Epithelial cell of alveolus of lung (primary cell): Measurements from ENCODE around the gene VSTM2L. TPM values are rescaled to one million over a fixed set of nuclear protein-coding genes. Genes with fewer than 3 reads are reported as not detected.

ENCODE experiments used
- total RNA-seq: library from RNA; depleted of rRNA; stranded (reverse); fragments of >200 nt; gene quantifications from 2 replicates; pipeline ENCODE4 v1.2.1, GENCODE V29; 2015

The VSTM2L gene
- 1.8 and 6.1 TPM in 2 replicates for total RNA-seq

GRCh38 chr20:37902504-37903313 lies at the start of gene VSTM2L:
Gene VSTM2L, plus strand, starts transcription at chr20:37903127. Its CDS starts 224 bp downstream, at chr20:37903351.

Other genes with a start within 250 kb of the VSTM2L start
- gene CTNNBL1, start 209.1 kb upstream of the VSTM2L start, total RNA-seq = 20.6 and 24.3 TPM in 2 replicates
- gene TTI1, start 130.3 kb downstream of the VSTM2L start, total RNA-seq = 17.0 and 17.6 TPM in 2 replicates
- gene RPRD1B, start 130.6 kb downstream of the VSTM2L start, total RNA-seq = 10.3 and 20.4 TPM in 2 replicates